Panc1 (cell line): Measurements from ENCODE around the gene S1PR2. TPM values are rescaled to one million over a fixed set of nuclear protein-coding genes. Genes with fewer than 3 reads are reported as not detected.
A peak's percentile ranks its signal among the peaks of the same experiment; 100 is the strongest.

Source experiments
- ATAC-seq: fragments of 200-7000 bp; cut with Tn5 transposase; 2 replicates; pipeline ENCODE4 v1.9.1; 2020; ENCODE audit warnings: mild to moderate bottlenecking, moderate library complexity
- BruUV-seq: library from RNA; stranded (reverse); fragments of 400-500 nt; replicated peaks from 2 replicates; lab custom pipeline; 2021; lab: Mats Ljungman, UMichigan
- CTCF ChIA-PET: fragments of 300-600 bp; sonication (Branson Sonifier 250); formaldehyde crosslinking; loops from one replicate; lab custom pipeline; 2022; ENCODE audit warnings: antibody characterized with exemption; lab: Charles Lee
- POLR2A ChIA-PET: fragments of 300-600 bp; sonication (Branson Sonifier 250); formaldehyde crosslinking; loops from one replicate; lab custom pipeline; 2022; ENCODE audit warnings: antibody characterized with exemption; lab: Charles Lee
- DNase-seq: peaks from one replicate; pipeline ENCODE4 v3.0.0-alpha.2; 2010; ENCODE audit warnings: low read depth, low spot score
- H3K27ac ChIP-seq: 2 replicates; pipeline ENCODE4 v1.5.1; 2011; ENCODE audit warnings: mild to moderate bottlenecking, low read length, inconsistent platforms
- H3K27me3 ChIP-seq: fragments of 200-500 bp; sonication (Bioruptor generic); 2 replicates; pipeline ENCODE4 v1.6.0; 2014; ENCODE audit warnings: low read length, inconsistent platforms; ENCODE audit not compliant: control insufficient read depth, insufficient read depth
- H3K36me3 ChIP-seq: fragments of 200-500 bp; sonication (Bioruptor generic); 2 replicates; pipeline ENCODE4 v1.5.1; 2014; ENCODE audit warnings: inconsistent platforms, mild to moderate bottlenecking, low read length, moderate library complexity; ENCODE audit not compliant: control insufficient read depth, insufficient read depth
- H3K4me1 ChIP-seq: 2 replicates; pipeline ENCODE4 v1.5.1; 2011; ENCODE audit warnings: inconsistent platforms, mild to moderate bottlenecking, low read length, moderate library complexity; ENCODE audit not compliant: control insufficient read depth, insufficient read depth
- H3K4me3 ChIP-seq, 2 experiments: 2 replicates each; pipeline ENCODE4 v1.5.1; 2011 to 2012; ENCODE audit warnings: low read depth in 2 of 2, low read length in 2 of 2, mild to moderate bottlenecking in 2 of 2, inconsistent platforms in 1 of 2, moderate library complexity in 1 of 2
- H3K9me3 ChIP-seq: fragments of 200-500 bp; sonication (Bioruptor generic); 2 replicates; pipeline ENCODE4 v1.5.1; 2014; ENCODE audit warnings: low read depth, mild to moderate bottlenecking, inconsistent platforms, low read length, moderate library complexity; ENCODE audit not compliant: control insufficient read depth, insufficient read depth
- POLR2AphosphoS5 ChIP-seq: IDR thresholded peaks from 2 replicates; pipeline ENCODE4 v1.6.1; 2012; ENCODE audit warnings: mild to moderate bottlenecking, low read depth, low read length, moderate library complexity
- SIN3A ChIP-seq: IDR thresholded peaks from 2 replicates; pipeline ENCODE4 v1.6.1; 2012; ENCODE audit warnings: low read depth, mild to moderate bottlenecking, low read length, moderate library complexity, borderline replicate concordance; ENCODE audit not compliant: insufficient read depth
- TCF7L2 ChIP-seq: IDR thresholded peaks from 2 replicates; pipeline ENCODE4 v1.6.1; 2011; ENCODE audit warnings: mild to moderate bottlenecking, low read depth, low read length, inconsistent platforms
- in situ Hi-C: cut with HindIII; loops from 2 replicates; pipeline ENCODE4 v1.10.0; 2016; ENCODE audit warnings: low sequenced_read_pairs, low pct_unique_long_range_greater_than_20kb
- intact Hi-C: fragments of 100-400 bp; cut with micrococcal nuclease; formaldehyde crosslinking; loops from one replicate; pipeline ENCODE4 v1.10.0; 2022; ENCODE audit not compliant: unreplicated experiment
- total RNA-seq: library from RNA; stranded (reverse); gene quantifications from one replicate; pipeline ENCODE4 v1.2.1, GENCODE V29; 2021; ENCODE audit not compliant: unreplicated experiment
- TF ChIP-seq, protein P1 (sequence below): fragments of 450-650 bp; IDR thresholded peaks from 2 replicates; pipeline ENCODE4 v1.5.1; 2017; ENCODE audit warnings: mild to moderate bottlenecking
- TF ChIP-seq, protein P2 (sequence below), 2 experiments: IDR thresholded peaks; 2 replicates each; pipeline ENCODE4 v1.6.1; 2011 to 2012; ENCODE audit warnings: low read depth in 2 of 2, control low read depth in 1 of 2, low read length in 1 of 2, mild to moderate bottlenecking in 1 of 2, moderate library complexity in 1 of 2; ENCODE audit not compliant: insufficient read depth in 1 of 2

The S1PR2 gene
- total RNA-seq, 1 experiment from 2014 or later = 2.9 TPM

DNA sequence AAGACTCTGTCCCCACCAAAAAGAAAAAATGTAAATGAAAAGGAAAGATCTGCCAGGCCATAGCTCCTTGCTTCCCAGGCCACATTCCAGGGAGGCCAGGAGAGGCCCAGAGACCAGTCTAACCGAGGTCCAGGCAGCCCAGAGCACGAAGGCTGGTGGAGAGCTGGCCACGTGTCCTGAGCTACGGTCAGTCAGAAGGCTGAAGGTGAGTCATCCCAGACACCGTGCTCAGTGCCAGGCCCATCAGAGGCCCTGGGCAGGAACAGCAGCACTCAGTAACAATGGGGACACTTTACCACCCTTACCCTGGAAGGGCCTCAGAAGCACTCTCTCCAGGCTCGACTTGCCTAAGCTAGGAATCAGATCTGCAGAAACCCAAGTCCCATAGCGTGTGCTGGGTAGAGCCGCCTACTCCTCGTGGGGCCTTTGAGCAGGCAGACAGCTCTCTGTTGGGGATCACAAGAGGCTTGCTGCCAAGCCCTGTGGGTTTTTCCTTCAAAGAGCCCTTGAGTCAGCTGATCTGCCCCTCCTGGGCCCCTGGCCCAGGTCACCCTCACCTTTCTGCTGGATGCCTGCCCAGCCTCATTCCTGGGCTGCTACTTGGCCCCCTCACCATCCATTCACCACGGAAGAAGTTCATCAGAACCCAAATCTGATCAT is 24.8 kb downstream of the S1PR2 start:
- no TSS peak for BruUV-seq
- DNase-seq (no peak), ATAC-seq (peak; percentile 66)
- intact Hi-C loops = no loop called here
- Histone ChIP-seq H3K9me3 (no peaks in the 10 kb centered on the region), H3K36me3 (no peaks in the 10 kb centered on the region), H3K4me3 (no peak overlapping the region), H3K27ac (no peak overlapping the region), H3K4me1 (no peaks in the 10 kb centered on the region), H3K27me3 (no peaks in the 10 kb centered on the region)
- in situ Hi-C loops = no loop called here
- ChIA-PET POLR2A (no interaction called here), CTCF (interaction anchor here (0.5 to 0.6 kb wide), 2 partner anchors 14 to 32 kb away, joined by 3 read pairs; no protein-coding TSS in a partner anchor)
- TF ChIP-seq, protein P1, sequence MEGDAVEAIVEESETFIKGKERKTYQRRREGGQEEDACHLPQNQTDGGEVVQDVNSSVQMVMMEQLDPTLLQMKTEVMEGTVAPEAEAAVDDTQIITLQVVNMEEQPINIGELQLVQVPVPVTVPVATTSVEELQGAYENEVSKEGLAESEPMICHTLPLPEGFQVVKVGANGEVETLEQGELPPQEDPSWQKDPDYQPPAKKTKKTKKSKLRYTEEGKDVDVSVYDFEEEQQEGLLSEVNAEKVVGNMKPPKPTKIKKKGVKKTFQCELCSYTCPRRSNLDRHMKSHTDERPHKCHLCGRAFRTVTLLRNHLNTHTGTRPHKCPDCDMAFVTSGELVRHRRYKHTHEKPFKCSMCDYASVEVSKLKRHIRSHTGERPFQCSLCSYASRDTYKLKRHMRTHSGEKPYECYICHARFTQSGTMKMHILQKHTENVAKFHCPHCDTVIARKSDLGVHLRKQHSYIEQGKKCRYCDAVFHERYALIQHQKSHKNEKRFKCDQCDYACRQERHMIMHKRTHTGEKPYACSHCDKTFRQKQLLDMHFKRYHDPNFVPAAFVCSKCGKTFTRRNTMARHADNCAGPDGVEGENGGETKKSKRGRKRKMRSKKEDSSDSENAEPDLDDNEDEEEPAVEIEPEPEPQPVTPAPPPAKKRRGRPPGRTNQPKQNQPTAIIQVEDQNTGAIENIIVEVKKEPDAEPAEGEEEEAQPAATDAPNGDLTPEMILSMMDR = no peak
- TF ChIP-seq, protein P2, sequence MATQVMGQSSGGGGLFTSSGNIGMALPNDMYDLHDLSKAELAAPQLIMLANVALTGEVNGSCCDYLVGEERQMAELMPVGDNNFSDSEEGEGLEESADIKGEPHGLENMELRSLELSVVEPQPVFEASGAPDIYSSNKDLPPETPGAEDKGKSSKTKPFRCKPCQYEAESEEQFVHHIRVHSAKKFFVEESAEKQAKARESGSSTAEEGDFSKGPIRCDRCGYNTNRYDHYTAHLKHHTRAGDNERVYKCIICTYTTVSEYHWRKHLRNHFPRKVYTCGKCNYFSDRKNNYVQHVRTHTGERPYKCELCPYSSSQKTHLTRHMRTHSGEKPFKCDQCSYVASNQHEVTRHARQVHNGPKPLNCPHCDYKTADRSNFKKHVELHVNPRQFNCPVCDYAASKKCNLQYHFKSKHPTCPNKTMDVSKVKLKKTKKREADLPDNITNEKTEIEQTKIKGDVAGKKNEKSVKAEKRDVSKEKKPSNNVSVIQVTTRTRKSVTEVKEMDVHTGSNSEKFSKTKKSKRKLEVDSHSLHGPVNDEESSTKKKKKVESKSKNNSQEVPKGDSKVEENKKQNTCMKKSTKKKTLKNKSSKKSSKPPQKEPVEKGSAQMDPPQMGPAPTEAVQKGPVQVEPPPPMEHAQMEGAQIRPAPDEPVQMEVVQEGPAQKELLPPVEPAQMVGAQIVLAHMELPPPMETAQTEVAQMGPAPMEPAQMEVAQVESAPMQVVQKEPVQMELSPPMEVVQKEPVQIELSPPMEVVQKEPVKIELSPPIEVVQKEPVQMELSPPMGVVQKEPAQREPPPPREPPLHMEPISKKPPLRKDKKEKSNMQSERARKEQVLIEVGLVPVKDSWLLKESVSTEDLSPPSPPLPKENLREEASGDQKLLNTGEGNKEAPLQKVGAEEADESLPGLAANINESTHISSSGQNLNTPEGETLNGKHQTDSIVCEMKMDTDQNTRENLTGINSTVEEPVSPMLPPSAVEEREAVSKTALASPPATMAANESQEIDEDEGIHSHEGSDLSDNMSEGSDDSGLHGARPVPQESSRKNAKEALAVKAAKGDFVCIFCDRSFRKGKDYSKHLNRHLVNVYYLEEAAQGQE (IDR thresholded peaks at IDR 0.05; ENCODE audit: insufficient read depth in 1 of 2, low read depth in 2 of 2, low read length in 1 of 2) = no peak
- TF ChIP-seq SIN3A = no peak
- TF ChIP-seq TCF7L2 = no peak
- no peak for TF ChIP-seq POLR2AphosphoS5

DNA sequence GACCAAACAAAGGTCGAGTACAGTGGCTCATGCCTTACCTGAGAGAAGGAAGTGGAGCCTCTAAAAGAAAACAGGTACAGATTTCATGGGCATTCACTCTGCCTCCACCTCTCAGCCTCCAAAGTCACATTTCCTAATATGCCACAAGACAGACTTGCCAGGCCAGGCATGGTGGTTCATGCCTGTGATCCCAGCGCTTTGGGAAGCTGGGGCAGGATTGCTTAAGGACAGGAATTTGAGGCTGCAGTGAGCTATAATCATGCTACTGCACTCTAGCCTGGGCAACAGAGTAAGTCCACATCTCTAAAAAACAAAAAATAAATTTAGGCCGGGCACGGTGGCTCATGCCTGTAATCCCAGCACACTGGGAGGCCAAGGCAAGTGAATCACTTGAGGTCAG is 25.5 kb downstream of the S1PR2 start:
- intact Hi-C loops (no loop called here), in situ Hi-C loops (no loop called here)
- no peak overlapping the region for H3K4me3 ChIP-seq
- H3K4me1 ChIP-seq = no peaks in the 10 kb centered on the region
- no peaks in the 10 kb centered on the region for H3K9me3 ChIP-seq
- H3K36me3 ChIP-seq = no peaks in the 10 kb centered on the region
- no peak for DNase-seq
- ATAC-seq = no peak
- BruUV-seq = no TSS peak
- H3K27me3 ChIP-seq = no peaks in the 10 kb centered on the region
- ChIA-PET POLR2A (no interaction called here), CTCF (no interaction called here)
- TF ChIP-seq SIN3A (no peak), TCF7L2 (no peak), POLR2AphosphoS5 (no peak)
- TF ChIP-seq, protein P2 (IDR thresholded peaks at IDR 0.05; ENCODE audit: insufficient read depth in 1 of 2, low read depth in 2 of 2, low read length in 1 of 2) = no peak
- TF ChIP-seq, protein P1 = no peak
- H3K27ac ChIP-seq = no peak overlapping the region
